Measurements from ENCODE around the gene TMEM272. TPM values are rescaled to one million over a fixed set of nuclear protein-coding genes. Genes with fewer than 3 reads are reported as not detected.

The TMEM272 gene
- total RNA-seq, 1 experiment from 2014 or later = 0.15 TPM

- ATAC-seq = no peak
- H3K4me1 ChIP-seq (ENCODE audit: control insufficient read depth, insufficient read depth, low read length) = no peaks in the 10 kb centered on the region; the same call in 1 of the 2 replicates
- TF ChIP-seq POLR2AphosphoS5 (IDR thresholded peaks at IDR 0.05; ENCODE audit: low read depth, low read length) (no peak), CTCF (IDR thresholded peaks at IDR 0.05) (no peak), REST (IDR thresholded peaks at IDR 0.05; ENCODE audit: insufficient read depth in 1 of 2, low read depth in 2 of 2, low read length in 1 of 2) (no peak), SIN3A (IDR thresholded peaks at IDR 0.05; ENCODE audit: borderline replicate concordance, insufficient read depth, low read depth, low read length) (no peak), TCF7L2 (IDR thresholded peaks at IDR 0.05; ENCODE audit: low read depth, low read length) (no peak)
- ChIA-PET CTCF (interaction anchor here (0.5 kb wide), 1 partner anchor 344 kb away, joined by 3 read pairs; no protein-coding TSS in a partner anchor), POLR2A (no interaction called here)
- intact Hi-C loops (cut with micrococcal nuclease; ENCODE audit: unreplicated experiment) = loop anchor here (5.0 kb wide), 1 partner anchor 348 kb away; no protein-coding TSS in a partner anchor
- no peaks in the 10 kb centered on the region for H3K9me3 ChIP-seq (ENCODE audit: control insufficient read depth, insufficient read depth, low read depth, low read length)
- DNase-seq (ENCODE audit: low read depth, low spot score) = no peak
- BruUV-seq (replicated peaks) = no TSS peak
- H3K36me3 ChIP-seq (ENCODE audit: control insufficient read depth, insufficient read depth, low read length) = no peaks in the 10 kb centered on the region
- in situ Hi-C loops (cut with HindIII; ENCODE audit: low pct_unique_long_range_greater_than_20kb, low sequenced_read_pairs) = no loop called here
- H3K4me3 ChIP-seq (ENCODE audit: low read depth in 2 of 2, low read length in 2 of 2) = no peak overlapping the region
- H3K27ac ChIP-seq (ENCODE audit: low read length) = no peak overlapping the region
- H3K27me3 ChIP-seq (ENCODE audit: control insufficient read depth, insufficient read depth, low read length) = no peaks in the 10 kb centered on the region
These were observed 49.6 kb downstream of the TMEM272 start for GRCh38 chr13:51795419-51795818.

- ChIA-PET POLR2A (no interaction called here), CTCF (interaction anchor here (0.5 kb wide), 1 partner anchor 344 kb away, joined by 3 read pairs; no protein-coding TSS in a partner anchor)
- DNase-seq (ENCODE audit: low read depth, low spot score) (no peak), ATAC-seq (no peak)
- Histone ChIP-seq H3K4me1 (ENCODE audit: control insufficient read depth, insufficient read depth, low read length) (no peaks in the 10 kb centered on the region; the same call in 1 of the 2 replicates), H3K27ac (ENCODE audit: low read length) (no peak overlapping the region), H3K36me3 (ENCODE audit: control insufficient read depth, insufficient read depth, low read length) (no peaks in the 10 kb centered on the region), H3K4me3 (ENCODE audit: low read depth in 2 of 2, low read length in 2 of 2) (no peak overlapping the region), H3K9me3 (ENCODE audit: control insufficient read depth, insufficient read depth, low read depth, low read length) (no peaks in the 10 kb centered on the region), H3K27me3 (ENCODE audit: control insufficient read depth, insufficient read depth, low read length) (no peaks in the 10 kb centered on the region)
- BruUV-seq (replicated peaks) = no TSS peak
- intact Hi-C loops (cut with micrococcal nuclease; ENCODE audit: unreplicated experiment) = loop anchor here (5.0 kb wide), 1 partner anchor 348 kb away; no protein-coding TSS in a partner anchor
- in situ Hi-C loops (cut with HindIII; ENCODE audit: low pct_unique_long_range_greater_than_20kb, low sequenced_read_pairs) = no loop called here
- no peak for TF ChIP-seq CTCF (IDR thresholded peaks at IDR 0.05)
- no peak for TF ChIP-seq REST (IDR thresholded peaks at IDR 0.05; ENCODE audit: insufficient read depth in 1 of 2, low read depth in 2 of 2, low read length in 1 of 2)
- TF ChIP-seq TCF7L2 (IDR thresholded peaks at IDR 0.05; ENCODE audit: low read depth, low read length) = no peak
- no peak for TF ChIP-seq SIN3A (IDR thresholded peaks at IDR 0.05; ENCODE audit: borderline replicate concordance, insufficient read depth, low read depth, low read length)
- no peak for TF ChIP-seq POLR2AphosphoS5 (IDR thresholded peaks at IDR 0.05; ENCODE audit: low read depth, low read length)
These were observed 50.0 kb downstream of the TMEM272 start for GRCh38 chr13:51794964-51795363.

Data from Panc1 (cell line).